DND-41 (cell line): Measurements from ENCODE around the gene SENP6.

ENCODE experiments used
- ATAC-seq: fragments of 200-7000 bp; cut with Tn5 transposase; 3 replicates; pipeline ENCODE4 v1.9.1; 2021; ENCODE audit warnings: low read depth; ENCODE audit not compliant: insufficient read depth
- DNase-seq: peaks from one replicate; pipeline ENCODE4 v3.0.0-alpha.2; 2020
- H2AFZ ChIP-seq: 2 replicates; pipeline ENCODE4 v1.6.0; 2012; ENCODE audit warnings: low read depth, low read length
- H3K27ac ChIP-seq: 2 replicates; pipeline ENCODE4 v1.5.1; 2012; ENCODE audit warnings: low read length, inconsistent platforms
- H3K27me3 ChIP-seq: fragments of 200-600 bp; sonication (generic); 2 replicates; pipeline ENCODE4 v1.6.0; 2012; ENCODE audit warnings: low read length, mild to moderate bottlenecking, inconsistent platforms; ENCODE audit not compliant: insufficient read depth, poor library complexity
- H3K36me3 ChIP-seq: 2 replicates; pipeline ENCODE4 v1.5.1; 2012; ENCODE audit warnings: low read length, inconsistent platforms; ENCODE audit not compliant: insufficient read depth
- H3K4me1 ChIP-seq: 2 replicates; pipeline ENCODE4 v1.5.1; 2012; ENCODE audit warnings: mild to moderate bottlenecking, low read length; ENCODE audit not compliant: insufficient read depth
- H3K4me2 ChIP-seq: 2 replicates; pipeline ENCODE4 v1.6.0; 2012; ENCODE audit warnings: mild to moderate bottlenecking, moderate library complexity, low read length, inconsistent platforms; ENCODE audit not compliant: insufficient read depth
- H3K4me3 ChIP-seq, 2 experiments: fragments of 200-600 bp in 1 of 2; shearing (Covaris generic) in 1 of 2; 2 replicates each; pipeline ENCODE4 v1.5.1; 2012 to 2016; ENCODE audit warnings: inconsistent platforms in 2 of 2, low read length in 2 of 2, mild to moderate bottlenecking in 2 of 2, low read depth in 1 of 2, moderate library complexity in 1 of 2
- H3K79me2 ChIP-seq: 2 replicates; pipeline ENCODE4 v1.6.0; 2012; ENCODE audit warnings: low read length, inconsistent platforms; ENCODE audit not compliant: insufficient read depth
- H3K9ac ChIP-seq: 2 replicates; pipeline ENCODE4 v1.6.0; 2012; ENCODE audit warnings: low read depth, mild to moderate bottlenecking, inconsistent platforms, low read length, moderate library complexity
- H3K9me3 ChIP-seq: 2 replicates; pipeline ENCODE4 v1.5.1; 2012; ENCODE audit warnings: low read length, moderate library complexity, mild to moderate bottlenecking, inconsistent platforms; ENCODE audit not compliant: insufficient read depth, severe bottlenecking
- H4K20me1 ChIP-seq: 2 replicates; pipeline ENCODE4 v1.6.0; 2012; ENCODE audit warnings: low read length; ENCODE audit not compliant: insufficient read depth
- CTCF ChIP-seq: IDR thresholded peaks from 2 replicates; pipeline ENCODE4 v1.5.1; 2012; ENCODE audit warnings: borderline replicate concordance, low read length, moderate library complexity, mild to moderate bottlenecking; ENCODE audit not compliant: poor library complexity, severe bottlenecking; ENCODE audit errors: extremely low read depth
- EZH2 ChIP-seq: IDR thresholded peaks from 3 replicates; pipeline ENCODE4 v1.6.1; 2012; ENCODE audit warnings: borderline replicate concordance, low read depth, mild to moderate bottlenecking, moderate library complexity, low read length, inconsistent platforms; ENCODE audit not compliant: severe bottlenecking

The SENP6 gene

GRCh38 chr6:75747152-75747992, 145.7 kb downstream of the SENP6 start:
- Histone ChIP-seq H3K9ac (no peak overlapping the region), H3K27ac (no peak overlapping the region), H3K27me3 (no peaks in the 10 kb centered on the region), H3K4me2 (no peak overlapping the region), H3K4me3 (no peak overlapping the region), H3K36me3 (no peaks in the 10 kb centered on the region), H3K4me1 (no peaks in the 10 kb centered on the region), H2AFZ (no peak overlapping the region), H3K9me3 (no peaks in the 10 kb centered on the region), H3K79me2 (no peaks in the 10 kb centered on the region), H4K20me1 (no peaks in the 10 kb centered on the region)
- TF ChIP-seq CTCF = no peak
- no peak for TF ChIP-seq EZH2
- no peak for DNase-seq
- no peak for ATAC-seq

- Histone ChIP-seq H3K4me1 (no peaks in the 10 kb centered on the region), H3K4me2 (no peak overlapping the region), H3K36me3 (no peaks in the 10 kb centered on the region), H3K4me3 (no peak overlapping the region), H3K9me3 (no peaks in the 10 kb centered on the region), H3K9ac (no peak overlapping the region), H3K27ac (no peak overlapping the region), H4K20me1 (no peaks in the 10 kb centered on the region), H2AFZ (no peak overlapping the region), H3K27me3 (no peaks in the 10 kb centered on the region), H3K79me2 (no peaks in the 10 kb centered on the region)
- DNase-seq = no peak
- TF ChIP-seq CTCF (no peak), EZH2 (no peak)
- no peak for ATAC-seq
Measured at GRCh38 chr6:75748003-75748742, 146.5 kb downstream of the SENP6 start.

GRCh38 chr6:75748743-75749538, 147.3 kb downstream of the SENP6 start, which contains the start of gene MYO6:
Gene MYO6 (plus strand): TSS chr6:75749239. CDS start chr6:75817548, 68,309 bp downstream.
- no peak for TF ChIP-seq EZH2
- Histone ChIP-seq H2AFZ (no peak within 1 kb of the TSS), H3K9me3 (no peaks in the 10 kb centered on the region), H3K36me3 (no peaks in the 10 kb centered on the region), H3K27me3 (no peaks in the 10 kb centered on the region), H3K4me2 (no peak within 1 kb of the TSS), H3K79me2 (no peaks in the 10 kb centered on the region), H3K4me3 (no peak within 1 kb of the TSS), H3K27ac (no peak within 1 kb of the TSS), H4K20me1 (no peaks in the 10 kb centered on the region), H3K9ac (no peak within 1 kb of the TSS), H3K4me1 (no peaks in the 10 kb centered on the region)
- DNase-seq (no peak), ATAC-seq (no peak)
